ENCODE measurements around the gene NOP16. TPM values are rescaled to one million over a fixed set of nuclear protein-coding genes. Genes with fewer than 3 reads are reported as not detected.

Gene NOP16
- total RNA-seq, 1 experiment from 2014 or later = 134 TPM

- POLR2A ChIA-PET = no interaction called here
- Mint-ChIP-seq H3K4me3 (ENCODE audit: unreplicated experiment) (no peak overlapping the region), H3K9me3 (ENCODE audit: unreplicated experiment) (no peaks in the 10 kb centered on the region), H3K27ac (ENCODE audit: low read depth, unreplicated experiment) (peak overlapping the region; percentile 31), H3K36me3 (ENCODE audit: insufficient read depth, unreplicated experiment) (peaks cover 80% of the 10 kb centered on the region), H3K27me3 (ENCODE audit: insufficient read depth, unreplicated experiment) (no peaks in the 10 kb centered on the region), H3K4me1 (ENCODE audit: insufficient read depth, unreplicated experiment) (peaks cover 18% of the 10 kb centered on the region)
- no peak for DNase-seq (ENCODE audit: unreplicated experiment)
- intact Hi-C loops (cut with micrococcal nuclease) = loop anchor here (10.0 kb wide), 1 partner anchor 567 kb away; no protein-coding TSS in a partner anchor
- TF ChIP-seq, protein P1, sequence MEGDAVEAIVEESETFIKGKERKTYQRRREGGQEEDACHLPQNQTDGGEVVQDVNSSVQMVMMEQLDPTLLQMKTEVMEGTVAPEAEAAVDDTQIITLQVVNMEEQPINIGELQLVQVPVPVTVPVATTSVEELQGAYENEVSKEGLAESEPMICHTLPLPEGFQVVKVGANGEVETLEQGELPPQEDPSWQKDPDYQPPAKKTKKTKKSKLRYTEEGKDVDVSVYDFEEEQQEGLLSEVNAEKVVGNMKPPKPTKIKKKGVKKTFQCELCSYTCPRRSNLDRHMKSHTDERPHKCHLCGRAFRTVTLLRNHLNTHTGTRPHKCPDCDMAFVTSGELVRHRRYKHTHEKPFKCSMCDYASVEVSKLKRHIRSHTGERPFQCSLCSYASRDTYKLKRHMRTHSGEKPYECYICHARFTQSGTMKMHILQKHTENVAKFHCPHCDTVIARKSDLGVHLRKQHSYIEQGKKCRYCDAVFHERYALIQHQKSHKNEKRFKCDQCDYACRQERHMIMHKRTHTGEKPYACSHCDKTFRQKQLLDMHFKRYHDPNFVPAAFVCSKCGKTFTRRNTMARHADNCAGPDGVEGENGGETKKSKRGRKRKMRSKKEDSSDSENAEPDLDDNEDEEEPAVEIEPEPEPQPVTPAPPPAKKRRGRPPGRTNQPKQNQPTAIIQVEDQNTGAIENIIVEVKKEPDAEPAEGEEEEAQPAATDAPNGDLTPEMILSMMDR (IDR thresholded peaks at IDR 0.05; ENCODE audit: unreplicated experiment) = no peak
- BruUV-seq (replicated peaks) = no TSS peak
- CTCF ChIA-PET = interaction anchor here (0.8 kb wide), 1 partner anchor 21 kb away, joined by 4 read pairs; the partner anchor contains the start of gene KIAA1191
Measured at GRCh38 chr5:176381979-176382378, 6.4 kb downstream of the NOP16 start.

DNA sequence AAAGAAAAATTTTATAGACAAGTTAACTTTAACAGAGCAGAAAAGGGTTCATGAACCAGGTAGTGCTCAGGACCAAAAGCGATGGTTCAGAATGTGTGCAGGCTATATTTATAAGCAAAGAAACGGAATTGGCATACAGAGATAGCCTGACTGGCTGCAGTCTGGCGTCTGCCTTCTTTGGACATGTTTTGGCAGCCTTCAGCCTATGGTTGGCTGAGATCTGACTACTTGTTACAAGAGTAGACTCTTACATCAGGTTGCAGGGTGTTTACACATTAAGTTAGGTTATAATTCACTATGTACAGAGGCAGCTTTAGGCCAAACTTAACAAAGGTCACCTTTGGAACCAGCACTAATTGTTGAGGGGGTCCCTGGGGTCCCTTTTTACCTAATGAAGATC is 7.0 kb downstream of the NOP16 start:
- Mint-ChIP-seq H3K36me3 (ENCODE audit: insufficient read depth, unreplicated experiment) (peaks cover 74% of the 10 kb centered on the region), H3K4me3 (ENCODE audit: unreplicated experiment) (no peak overlapping the region), H3K9me3 (ENCODE audit: unreplicated experiment) (no peaks in the 10 kb centered on the region), H3K4me1 (ENCODE audit: insufficient read depth, unreplicated experiment) (peaks cover 12% of the 10 kb centered on the region), H3K27me3 (ENCODE audit: insufficient read depth, unreplicated experiment) (no peaks in the 10 kb centered on the region), H3K27ac (ENCODE audit: low read depth, unreplicated experiment) (no peak overlapping the region)
- ChIA-PET POLR2A (no interaction called here), CTCF (interaction anchor here (0.8 to 1.0 kb wide), 2 partner anchors 20 to 24 kb away, joined by 3 to 4 read pairs; partner anchors contain the start of gene KIAA1191)
- BruUV-seq (replicated peaks) = no TSS peak
- TF ChIP-seq, protein P1 (IDR thresholded peaks at IDR 0.05; ENCODE audit: unreplicated experiment) = no peak
- DNase-seq (ENCODE audit: unreplicated experiment) = no peak
- intact Hi-C loops (cut with micrococcal nuclease) = loop anchor here (10.0 kb wide), 1 partner anchor 567 kb away; no protein-coding TSS in a partner anchor

GRCh38 chr5:176379881-176380280 is 8.5 kb downstream of the NOP16 start:
- ChIA-PET POLR2A (interaction anchor here (1.7 kb wide), 1 partner anchor 8 kb away, joined by 4 read pairs; the partner anchor contains the start of genes HIGD2A and NOP16), CTCF (interaction anchor here (0.6 kb wide), 1 partner anchor 32 kb away, joined by 3 read pairs; no protein-coding TSS in a partner anchor)
- Mint-ChIP-seq H3K9me3 (ENCODE audit: unreplicated experiment) (no peaks in the 10 kb centered on the region), H3K4me3 (ENCODE audit: unreplicated experiment) (no peak overlapping the region), H3K27me3 (ENCODE audit: insufficient read depth, unreplicated experiment) (no peaks in the 10 kb centered on the region), H3K4me1 (ENCODE audit: insufficient read depth, unreplicated experiment) (no peaks in the 10 kb centered on the region), H3K27ac (ENCODE audit: low read depth, unreplicated experiment) (no peak overlapping the region), H3K36me3 (ENCODE audit: insufficient read depth, unreplicated experiment) (peaks cover 60% of the 10 kb centered on the region)
- DNase-seq (ENCODE audit: unreplicated experiment) = no peak
- BruUV-seq (replicated peaks) = no TSS peak
- TF ChIP-seq, protein P1 (IDR thresholded peaks at IDR 0.05; ENCODE audit: unreplicated experiment) = no peak
- intact Hi-C loops (cut with micrococcal nuclease) = loop anchor here (10.0 kb wide), 1 partner anchor 565 kb away; no protein-coding TSS in a partner anchor

DNA sequence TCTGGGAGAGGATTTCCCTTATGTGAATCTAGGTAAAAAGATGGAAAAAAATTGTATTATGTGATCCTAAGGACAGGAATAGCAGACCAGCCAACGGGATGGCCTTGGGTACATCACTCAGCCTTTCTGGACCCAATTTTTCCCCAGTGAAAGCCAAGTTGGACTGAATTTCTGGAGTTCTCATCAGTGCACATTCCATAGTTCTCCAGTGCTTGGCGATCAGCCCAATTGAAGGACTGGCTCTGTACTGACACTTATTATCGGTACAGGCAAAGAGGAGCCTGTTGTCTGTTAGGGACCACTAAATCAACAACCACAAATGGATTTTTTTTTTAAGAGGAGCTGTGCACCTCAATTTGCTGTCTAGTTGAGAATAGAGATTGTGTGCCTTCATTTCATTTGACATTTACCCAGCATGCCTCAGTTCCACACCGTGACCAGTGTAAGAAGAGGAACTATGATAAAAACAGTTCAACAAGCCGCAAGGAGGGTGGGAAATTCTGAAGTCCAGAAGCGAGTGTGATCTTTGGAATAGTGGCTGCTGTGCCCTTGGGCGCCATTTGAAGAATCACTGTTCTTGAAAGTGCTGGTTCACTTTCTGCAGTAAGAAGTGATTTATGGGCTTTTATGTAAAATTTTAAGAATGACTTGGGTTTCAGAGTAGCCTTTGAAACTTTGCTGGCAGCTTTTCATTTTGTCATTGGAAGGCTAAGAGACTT is 15.1 kb downstream of the NOP16 start:
- DNase-seq (ENCODE audit: unreplicated experiment) = no peak
- TF ChIP-seq, protein P1 (IDR thresholded peaks at IDR 0.05; ENCODE audit: unreplicated experiment) = no peak
- no peak overlapping the region for H3K27ac Mint-ChIP-seq (ENCODE audit: low read depth, unreplicated experiment)
- ChIA-PET CTCF (interaction anchor here (0.5 to 1.3 kb wide), 3 partner anchors 11 to 1772 kb away, joined by 4 to 5 read pairs (median 4); no protein-coding TSS in a partner anchor), POLR2A (interaction anchor here (0.6 to 1.8 kb wide), 4 partner anchors 11 to 16 kb away, joined by 3 to 10 read pairs (median 4); partner anchors contain the start of genes HIGD2A, KIAA1191 and NOP16)
- H3K4me1 Mint-ChIP-seq (ENCODE audit: insufficient read depth, unreplicated experiment) = peaks cover 6% of the 10 kb centered on the region
- H3K36me3 Mint-ChIP-seq (ENCODE audit: insufficient read depth, unreplicated experiment) = no peaks in the 10 kb centered on the region
- intact Hi-C loops (cut with micrococcal nuclease) = no loop called here
- H3K9me3 Mint-ChIP-seq (ENCODE audit: unreplicated experiment) = no peaks in the 10 kb centered on the region
- H3K27me3 Mint-ChIP-seq (ENCODE audit: insufficient read depth, unreplicated experiment) = no peaks in the 10 kb centered on the region
- no TSS peak for BruUV-seq (replicated peaks)
- H3K4me3 Mint-ChIP-seq (ENCODE audit: unreplicated experiment) = no peak overlapping the region

Measured in MCF 10A (cell line).